NCI-H2196 treated with DMSO at 0.1 percent for 48 hours (cell line): ENCODE measurements around the gene GTPBP10.

Experiments used
- DNase-seq: peaks from one replicate; lab custom pipeline; 2025; ENCODE audit not compliant: unreplicated experiment; lab: John Stamatoyannopoulos, UW

The GTPBP10 gene

GRCh38 chr7:90430614-90431460, 84.3 kb downstream of the GTPBP10 start:
- DNase-seq: no peak

GRCh38 chr7:90432752-90433151, 86.2 kb downstream of the GTPBP10 start:
- DNase-seq: no peak

- no peak for DNase-seq
Measured at GRCh38 chr7:90433221-90433620, 86.7 kb downstream of the GTPBP10 start.
